Activated T-helper 1 cell treated with anti-CD3 and anti-CD28 coated beads, Interleukin-12 subunit alpha, Interleukin-12 subunit beta, Interleukin-2, Interleukin-4 antibody, amounts not matched to agents 30 ng/mL and 10 ng/mL and 1 ng/mL, durations not matched to agents 14 hours and 24 hours and 36 hours (primary cell): ENCODE results near the gene EIPR1. TPM values are rescaled to one million over a fixed set of nuclear protein-coding genes. Genes with fewer than 3 reads are reported as not detected.

Source experiments
- DNase-seq: peaks from one replicate; pipeline ENCODE4 v3.0.0; 2021; ENCODE audit warnings: low spot score
- H3K27ac Mint-ChIP-seq: one replicate; pipeline ENCODE4 v1.8.0; 2021; ENCODE audit warnings: mild to moderate bottlenecking, mixed read lengths
- H3K27me3 Mint-ChIP-seq: one replicate; pipeline ENCODE4 v1.8.0; 2022; ENCODE audit warnings: mild to moderate bottlenecking, moderate library complexity, mixed read lengths; ENCODE audit not compliant: insufficient read depth
- H3K36me3 Mint-ChIP-seq: one replicate; pipeline ENCODE4 v1.8.0; 2021; ENCODE audit warnings: low read depth, mixed read lengths
- H3K4me1 Mint-ChIP-seq: one replicate; pipeline ENCODE4 v1.8.0; 2021; ENCODE audit warnings: low read depth, mixed read lengths
- H3K4me3 Mint-ChIP-seq: one replicate; pipeline ENCODE4 v1.8.0; 2021; ENCODE audit warnings: mild to moderate bottlenecking, moderate library complexity, mixed read lengths
- H3K9me3 Mint-ChIP-seq: one replicate; pipeline ENCODE4 v1.8.0; 2021; ENCODE audit warnings: mixed read lengths
- intact Hi-C: fragments of 100-400 bp; cut with micrococcal nuclease; formaldehyde crosslinking; loops from one replicate; pipeline ENCODE4 v1.15.1; 2024
- total RNA-seq: library from RNA; stranded (reverse); gene quantifications from 2 replicates; pipeline ENCODE4 v1.2.3, GENCODE V29; 2022

The EIPR1 gene
- total RNA-seq, 1 donor from 2014 or later, result 53.8 TPM

GRCh38 chr2:3300224-3300995, 77.2 kb downstream of the EIPR1 start:
- intact Hi-C loops, result loop anchor here (5.0 kb wide), 2 partner anchors 58 to 183 kb away; no protein-coding TSS in a partner anchor
- no peak for DNase-seq
- Mint-ChIP-seq H3K4me3 (no peak overlapping the region), H3K36me3 (peaks cover 1% of the 10 kb centered on the region), H3K27ac (no peak overlapping the region), H3K4me1 (peaks cover 14% of the 10 kb centered on the region), H3K9me3 (no peaks in the 10 kb centered on the region), H3K27me3 (no peaks in the 10 kb centered on the region)

- H3K36me3 Mint-ChIP-seq, result peaks cover 1% of the 10 kb centered on the region
- no peaks in the 10 kb centered on the region for H3K27me3 Mint-ChIP-seq
- H3K27ac Mint-ChIP-seq, result no peak overlapping the region
- H3K4me3 Mint-ChIP-seq, result no peak overlapping the region
- peaks cover 14% of the 10 kb centered on the region for H3K4me1 Mint-ChIP-seq
- intact Hi-C loops, result loop anchor here (5.0 kb wide), 2 partner anchors 57 to 182 kb away; no protein-coding TSS in a partner anchor
- no peak for DNase-seq
- no peaks in the 10 kb centered on the region for H3K9me3 Mint-ChIP-seq
These were observed 77.9 kb downstream of the EIPR1 start for GRCh38 chr2:3299703-3300102.

GRCh38 chr2:3299130-3299529, 78.5 kb downstream of the EIPR1 start:
- H3K36me3 Mint-ChIP-seq, result peaks cover 1% of the 10 kb centered on the region
- H3K4me3 Mint-ChIP-seq, result no peak overlapping the region
- intact Hi-C loops, result no loop called here
- H3K9me3 Mint-ChIP-seq, result no peaks in the 10 kb centered on the region
- peaks cover 13% of the 10 kb centered on the region for H3K4me1 Mint-ChIP-seq
- no peak overlapping the region for H3K27ac Mint-ChIP-seq
- H3K27me3 Mint-ChIP-seq, result no peaks in the 10 kb centered on the region
- no peak for DNase-seq

GRCh38 chr2:3298191-3298590, 79.4 kb downstream of the EIPR1 start:
- peaks cover 4% of the 10 kb centered on the region for H3K4me1 Mint-ChIP-seq
- H3K27me3 Mint-ChIP-seq, result no peaks in the 10 kb centered on the region
- no peak overlapping the region for H3K4me3 Mint-ChIP-seq
- H3K27ac Mint-ChIP-seq, result no peak overlapping the region
- no peaks in the 10 kb centered on the region for H3K9me3 Mint-ChIP-seq
- peaks cover 1% of the 10 kb centered on the region for H3K36me3 Mint-ChIP-seq
- no peak for DNase-seq
- intact Hi-C loops, result no loop called here

- Mint-ChIP-seq H3K27me3 (no peaks in the 10 kb centered on the region), H3K4me1 (peaks cover 4% of the 10 kb centered on the region), H3K4me3 (no peak overlapping the region), H3K27ac (no peak overlapping the region), H3K9me3 (no peaks in the 10 kb centered on the region), H3K36me3 (peaks cover 1% of the 10 kb centered on the region)
- intact Hi-C loops, result no loop called here
- no peak for DNase-seq
These were observed 80.1 kb downstream of the EIPR1 start for GRCh38 chr2:3297523-3297922.

- Mint-ChIP-seq H3K4me3 (no peak overlapping the region), H3K27ac (no peak overlapping the region), H3K9me3 (no peaks in the 10 kb centered on the region), H3K27me3 (no peaks in the 10 kb centered on the region), H3K36me3 (no peaks in the 10 kb centered on the region), H3K4me1 (no peaks in the 10 kb centered on the region)
- intact Hi-C loops, result no loop called here
- no peak for DNase-seq
These were observed 81.2 kb downstream of the EIPR1 start for GRCh38 chr2:3296182-3296972.

GRCh38 chr2:3294493-3294892, 83.1 kb downstream of the EIPR1 start:
- Mint-ChIP-seq H3K9me3 (peaks cover 3% of the 10 kb centered on the region), H3K4me1 (no peaks in the 10 kb centered on the region), H3K36me3 (peaks cover 5% of the 10 kb centered on the region), H3K4me3 (no peak overlapping the region), H3K27me3 (no peaks in the 10 kb centered on the region), H3K27ac (no peak overlapping the region)
- no peak for DNase-seq
- intact Hi-C loops, result no loop called here

GRCh38 chr2:3294069-3294468, 83.5 kb downstream of the EIPR1 start:
- Mint-ChIP-seq H3K9me3 (peaks cover 5% of the 10 kb centered on the region), H3K27ac (no peak overlapping the region), H3K4me3 (no peak overlapping the region), H3K4me1 (no peaks in the 10 kb centered on the region), H3K27me3 (no peaks in the 10 kb centered on the region), H3K36me3 (peaks cover 9% of the 10 kb centered on the region)
- DNase-seq, result no peak
- intact Hi-C loops, result no loop called here

GRCh38 chr2:3293221-3293620, 84.4 kb downstream of the EIPR1 start:
- intact Hi-C loops, result no loop called here
- no peak for DNase-seq
- Mint-ChIP-seq H3K27ac (no peak overlapping the region), H3K4me1 (no peaks in the 10 kb centered on the region), H3K9me3 (peaks cover 6% of the 10 kb centered on the region), H3K4me3 (no peak overlapping the region), H3K36me3 (peaks cover 10% of the 10 kb centered on the region), H3K27me3 (no peaks in the 10 kb centered on the region)

GRCh38 chr2:3292416-3292815, 85.2 kb downstream of the EIPR1 start:
- DNase-seq, result no peak

GRCh38 chr2:3291750-3292149, 85.9 kb downstream of the EIPR1 start:
- Mint-ChIP-seq H3K4me1 (no peaks in the 10 kb centered on the region), H3K27me3 (no peaks in the 10 kb centered on the region), H3K36me3 (peaks cover 12% of the 10 kb centered on the region), H3K4me3 (no peak overlapping the region), H3K9me3 (peaks cover 13% of the 10 kb centered on the region), H3K27ac (no peak overlapping the region)
- intact Hi-C loops, result no loop called here
- no peak for DNase-seq

More at GRCh38 chr2:3292416-3292815, 85.2 kb downstream of the EIPR1 start:
- no peak overlapping the region for H3K4me3 Mint-ChIP-seq
- no peak overlapping the region for H3K27ac Mint-ChIP-seq
- H3K9me3 Mint-ChIP-seq, result peaks cover 8% of the 10 kb centered on the region
- peaks cover 10% of the 10 kb centered on the region for H3K36me3 Mint-ChIP-seq
- no peaks in the 10 kb centered on the region for H3K27me3 Mint-ChIP-seq
- intact Hi-C loops, result no loop called here
- no peaks in the 10 kb centered on the region for H3K4me1 Mint-ChIP-seq

- H3K4me3 Mint-ChIP-seq, result no peak overlapping the region
- no peaks in the 10 kb centered on the region for H3K4me1 Mint-ChIP-seq
- H3K27ac Mint-ChIP-seq, result no peak overlapping the region
- peaks cover 13% of the 10 kb centered on the region for H3K9me3 Mint-ChIP-seq
- no peak for DNase-seq
- H3K27me3 Mint-ChIP-seq, result no peaks in the 10 kb centered on the region
- H3K36me3 Mint-ChIP-seq, result peaks cover 12% of the 10 kb centered on the region
- intact Hi-C loops, result no loop called here
These were observed 86.5 kb downstream of the EIPR1 start for GRCh38 chr2:3291113-3291512.

GRCh38 chr2:3290655-3291054, 87.0 kb downstream of the EIPR1 start:
- Mint-ChIP-seq H3K4me1 (no peaks in the 10 kb centered on the region), H3K27me3 (no peaks in the 10 kb centered on the region), H3K36me3 (peaks cover 12% of the 10 kb centered on the region), H3K4me3 (no peak overlapping the region), H3K27ac (no peak overlapping the region), H3K9me3 (peaks cover 13% of the 10 kb centered on the region)
- no peak for DNase-seq
- intact Hi-C loops, result no loop called here
